Esophagus muscularis mucosa (tissue), 4 donors: ENCODE data around the gene SPIRE1. TPM values are rescaled to one million over a fixed set of nuclear protein-coding genes. Genes with fewer than 3 reads are reported as not detected.

Experiments
- DNase-seq: peaks from one replicate; pipeline ENCODE4 v3.0.0-alpha.2; 2017; ENCODE audit errors: extremely low spot score
- H3K27ac ChIP-seq, 4 donors: fragments of 200-600 bp; sonication (generic); replicated peaks in 1 of 4; 1 replicate in 3 of 4; 2 replicates in 1 of 4; pipeline ENCODE4 v1.5.1; 2016 to 2019; ENCODE audit warnings: mild to moderate bottlenecking in 1 of 4
- H3K27me3 ChIP-seq, 4 donors: fragments of 200-600 bp; sonication (generic); one replicate each; pipeline versions ENCODE4 v1.5.1 to v1.6.0; 2016 to 2019
- H3K36me3 ChIP-seq, 4 donors: fragments of 200-600 bp; sonication (generic); one replicate each; pipeline ENCODE4 v1.5.1; 2016 to 2019
- H3K4me1 ChIP-seq, 4 donors: fragments of 200-600 bp; sonication (generic); one replicate each; pipeline ENCODE4 v1.5.1; 2016 to 2019
- H3K4me3 ChIP-seq, 4 donors: fragments of 200-600 bp; sonication (generic); 1 replicate in 2 of 4; 2 replicates in 2 of 4; pipeline ENCODE4 v1.5.1; 2016 to 2019; ENCODE audit warnings: mild to moderate bottlenecking in 4 of 4, moderate library complexity in 1 of 4
- H3K9me3 ChIP-seq, 4 donors: fragments of 200-600 bp; sonication (generic); 1 replicate in 3 of 4; 2 replicates in 1 of 4; pipeline ENCODE4 v1.5.1; 2016 to 2019
- CTCF ChIP-seq, 3 experiments: fragments of 200-600 bp in 2 of 3; fragments of 450-650 bp in 1 of 3; sonication (generic) in 2 of 3; IDR thresholded peaks; one replicate each; pipeline ENCODE4 v1.5.1; 2017 to 2019; ENCODE audit warnings: antibody characterized with exemption in 3 of 3, mild to moderate bottlenecking in 2 of 3, moderate library complexity in 1 of 3
- EP300 ChIP-seq: sonication (generic); formaldehyde crosslinking; IDR thresholded peaks from one replicate; pipeline ENCODE4 v1.6.1; 2017; ENCODE audit warnings: antibody characterized with exemption
- POLR2A ChIP-seq: fragments of 450-650 bp; IDR thresholded peaks from one replicate; pipeline ENCODE4 v1.6.1; 2017; ENCODE audit warnings: antibody characterized with exemption, moderate library complexity, mild to moderate bottlenecking, low read depth
- POLR2AphosphoS5 ChIP-seq, 2 donors: sonication (generic); formaldehyde crosslinking; IDR thresholded peaks; one replicate each; pipeline ENCODE4 v1.6.1; 2017; ENCODE audit warnings: antibody characterized with exemption in 2 of 2
- WGBS: methylation state at CpG from one replicate; pipeline ENCODE4 v1.1.5; 2018; 5-methylcytosine and 5-hydroxymethylcytosine counted together
- intact Hi-C: fragments of 100-400 bp; cut with DNase I; formaldehyde crosslinking; loops from one replicate; pipeline ENCODE4 v1.15.1; 2023
- total RNA-seq, 4 donors: library from RNA; depleted of rRNA; stranded (reverse); fragments of >200 nt; gene quantifications; one replicate each; pipeline versions ENCODE4 v1.1.0 to v1.2.1, GENCODE V29; 2016

Gene SPIRE1
- total RNA-seq, 4 donors from 2014 or later, result 33.2 to 48.3 (median 40.2) TPM

- no peaks in the 10 kb centered on the region for H3K36me3 ChIP-seq
- TF ChIP-seq EP300, result no peak
- no peak for TF ChIP-seq POLR2A
- TF ChIP-seq POLR2AphosphoS5 (IDR thresholded peaks at IDR 0.05), result no peak
- no peak for TF ChIP-seq CTCF (IDR thresholded peaks at IDR 0.05)
- DNase-seq, result no peak
- 92% methylated on average over 3 of the region's 3 CpGs for WGBS
- H3K27me3 ChIP-seq, result no peaks in the 10 kb centered on the region
- H3K4me1 ChIP-seq, result peaks cover 8 to 30% (median 22%) of the 10 kb centered on the region in 4 donors
- H3K4me3 ChIP-seq, result no peak overlapping the region
- no peak overlapping the region for H3K27ac ChIP-seq
- no peaks in the 10 kb centered on the region for H3K9me3 ChIP-seq
- intact Hi-C loops, result loop anchor here (5.0 kb wide), 1 partner anchor 252 kb away; the partner anchor contains the start of gene SPIRE1
Measured at GRCh38 chr18:12405066-12405465, 252.8 kb downstream of the SPIRE1 start.

- H3K27me3 ChIP-seq, result no peaks in the 10 kb centered on the region
- TF ChIP-seq CTCF (IDR thresholded peaks at IDR 0.05) (no peak), EP300 (no peak), POLR2AphosphoS5 (IDR thresholded peaks at IDR 0.05) (no peak), POLR2A (no peak)
- WGBS, result 53% methylated on average over 6 of the region's 6 CpGs
- no peaks in the 10 kb centered on the region for H3K36me3 ChIP-seq
- H3K4me3 ChIP-seq, result no peak overlapping the region
- no peaks in the 10 kb centered on the region for H3K9me3 ChIP-seq
- peaks cover 4 to 18% (median 13%) of the 10 kb centered on the region in 4 donors for H3K4me1 ChIP-seq
- H3K27ac ChIP-seq, result no peak overlapping the region
- no peak for DNase-seq
- intact Hi-C loops, result no loop called here
Measured at GRCh38 chr18:12403601-12404506, 254.1 kb downstream of the SPIRE1 start.

- 80% methylated on average over 9 of the region's 9 CpGs for WGBS
Measured at GRCh38 chr18:12401881-12402280, 256.0 kb downstream of the SPIRE1 start.

GRCh38 chr18:12399231-12399630 is 258.7 kb downstream of the SPIRE1 start:
- Histone ChIP-seq H3K27ac (no peak overlapping the region), H3K36me3 (no peaks in the 10 kb centered on the region), H3K9me3 (no peaks in the 10 kb centered on the region), H3K4me3 (no peak overlapping the region), H3K27me3 (no peaks in the 10 kb centered on the region), H3K4me1 (no peaks in the 10 kb centered on the region)
- intact Hi-C loops, result no loop called here
- TF ChIP-seq EP300, result no peak
- no peak for TF ChIP-seq POLR2AphosphoS5 (IDR thresholded peaks at IDR 0.05)
- 95% methylated on average over 5 of the region's 5 CpGs for WGBS
- no peak for DNase-seq

More at GRCh38 chr18:12401881-12402280, 256.0 kb downstream of the SPIRE1 start:
- no peak for DNase-seq
- H3K36me3 ChIP-seq, result no peaks in the 10 kb centered on the region
- H3K4me1 ChIP-seq, result peaks cover 0 to under 1% (median under 1%) of the 10 kb centered on the region in 4 donors
- intact Hi-C loops, result no loop called here
- no peak overlapping the region for H3K27ac ChIP-seq
- no peak overlapping the region for H3K4me3 ChIP-seq
- H3K27me3 ChIP-seq, result no peaks in the 10 kb centered on the region
- TF ChIP-seq POLR2A, result no peak
- TF ChIP-seq POLR2AphosphoS5 (IDR thresholded peaks at IDR 0.05), result no peak
- TF ChIP-seq EP300, result no peak
- TF ChIP-seq CTCF (IDR thresholded peaks at IDR 0.05), result no peak
- no peaks in the 10 kb centered on the region for H3K9me3 ChIP-seq

GRCh38 chr18:12398625-12399024 is 259.3 kb downstream of the SPIRE1 start:
- intact Hi-C loops, result no loop called here
- H3K27ac ChIP-seq, result no peak overlapping the region

More at GRCh38 chr18:12398625-12399024, 259.3 kb downstream of the SPIRE1 start:
- Histone ChIP-seq H3K9me3 (no peaks in the 10 kb centered on the region), H3K36me3 (no peaks in the 10 kb centered on the region), H3K4me3 (no peak overlapping the region), H3K27me3 (no peaks in the 10 kb centered on the region), H3K4me1 (no peaks in the 10 kb centered on the region)
- DNase-seq, result no peak
- TF ChIP-seq POLR2AphosphoS5 (IDR thresholded peaks at IDR 0.05), result no peak
- TF ChIP-seq CTCF (IDR thresholded peaks at IDR 0.05), result no peak
- TF ChIP-seq POLR2A, result no peak
- no peak for TF ChIP-seq EP300
- 61% methylated on average over 5 of the region's 5 CpGs for WGBS
